ENCODE results near the gene TTC24. TPM values are rescaled to one million over a fixed set of nuclear protein-coding genes. Genes with fewer than 3 reads are reported as not detected.
"Not testable (repeated sequence)": the region's sequence is repeated elsewhere in the genome, so short reads cannot be mapped to it uniquely, and the experiment has no call there.

TTC24 gene
- total and polyA plus RNA-seq, 4 donors: not detected

- Histone ChIP-seq H3K36me3 (ENCODE audit: control insufficient read depth, insufficient read depth, low read length) (peaks cover 37% of the 10 kb centered on the region), H3K4me1 (ENCODE audit: control insufficient read depth, insufficient read depth, low read length) (peaks cover 32% of the 10 kb centered on the region), H3K27me3 (ENCODE audit: control insufficient read depth, insufficient read depth, low read length) (no peaks in the 10 kb centered on the region), H3K27ac (ENCODE audit: low read depth, low read length) (no peak overlapping the region), H3K4me3 (ENCODE audit: low read depth, low read length) (no peak overlapping the region), H3K9me3 (ENCODE audit: control insufficient read depth, insufficient read depth, low read length) (no peaks in the 10 kb centered on the region)
- WGBS (ENCODE audit: insufficient coverage): no CpG with 5 or more reads among the region's 3 CpGs
- no peak for DNase-seq (ENCODE audit: low read depth in 4 of 6, low spot score in 6 of 6)
Observed at GRCh38 chr1:156599811-156600210, 20.3 kb downstream of the TTC24 start.

- Histone ChIP-seq H3K36me3 (ENCODE audit: control insufficient read depth, insufficient read depth, low read length) (peaks cover 28% of the 10 kb centered on the region), H3K9me3 (ENCODE audit: control insufficient read depth, insufficient read depth, low read length) (no peaks in the 10 kb centered on the region), H3K4me3 (ENCODE audit: low read depth, low read length) (peak overlapping the region; percentile 94), H3K27me3 (ENCODE audit: control insufficient read depth, insufficient read depth, low read length) (no peaks in the 10 kb centered on the region), H3K27ac (ENCODE audit: low read depth, low read length) (no peak overlapping the region), H3K4me1 (ENCODE audit: control insufficient read depth, insufficient read depth, low read length) (peaks cover 24% of the 10 kb centered on the region)
- DNase-seq (ENCODE audit: low read depth in 4 of 6, low spot score in 6 of 6): no peak
- 4% methylated on average over 11 of the region's 13 CpGs for WGBS (ENCODE audit: insufficient coverage)
Observed at GRCh38 chr1:156600733-156601121, 21.2 kb downstream of the TTC24 start.

GRCh38 chr1:156601122-156601830 lies 21.8 kb downstream of the TTC24 start, which contains the start of gene GPATCH4:
Gene GPATCH4, minus strand, starts transcription at chr1:156601479.
- Histone ChIP-seq H3K27ac (ENCODE audit: low read depth, low read length) (peak within 1 kb of the TSS; percentile 91), H3K9me3 (ENCODE audit: control insufficient read depth, insufficient read depth, low read length) (no peaks in the 10 kb centered on the region), H3K4me1 (ENCODE audit: control insufficient read depth, insufficient read depth, low read length) (peaks cover 22% of the 10 kb centered on the region), H3K4me3 (ENCODE audit: low read depth, low read length) (peak within 1 kb of the TSS; percentile 94), H3K36me3 (ENCODE audit: control insufficient read depth, insufficient read depth, low read length) (peaks cover 23% of the 10 kb centered on the region), H3K27me3 (ENCODE audit: control insufficient read depth, insufficient read depth, low read length) (no peaks in the 10 kb centered on the region)
- WGBS (ENCODE audit: insufficient coverage): 0% methylated on average over 33 of the region's 35 CpGs
- DNase-seq (ENCODE audit: low read depth in 4 of 6, low spot score in 6 of 6): peak; percentile 83 to 98 (median 88)

GRCh38 chr1:156601892-156602291 lies 22.4 kb downstream of the TTC24 start:
- peak overlapping the region; percentile 91 for H3K27ac ChIP-seq (ENCODE audit: low read depth, low read length)
- no peak for DNase-seq (ENCODE audit: low read depth in 4 of 6, low spot score in 6 of 6)
- WGBS (ENCODE audit: insufficient coverage): 52% methylated on average over 5 of the region's 12 CpGs

GRCh38 chr1:156602557-156602993 lies 23.1 kb downstream of the TTC24 start:
- no peak overlapping the region for H3K4me3 ChIP-seq (ENCODE audit: low read depth, low read length)
- no peak overlapping the region for H3K27ac ChIP-seq (ENCODE audit: low read depth, low read length)
- no peaks in the 10 kb centered on the region for H3K9me3 ChIP-seq (ENCODE audit: control insufficient read depth, insufficient read depth, low read length)
- H3K4me1 ChIP-seq (ENCODE audit: control insufficient read depth, insufficient read depth, low read length): peaks cover 22% of the 10 kb centered on the region
- H3K36me3 ChIP-seq (ENCODE audit: control insufficient read depth, insufficient read depth, low read length): peaks cover 10% of the 10 kb centered on the region
- DNase-seq (ENCODE audit: low read depth in 4 of 6, low spot score in 6 of 6): no peak
- H3K27me3 ChIP-seq (ENCODE audit: control insufficient read depth, insufficient read depth, low read length): no peaks in the 10 kb centered on the region
- WGBS (ENCODE audit: insufficient coverage): 34% methylated on average over 8 of the region's 10 CpGs

More at GRCh38 chr1:156601892-156602291, 22.4 kb downstream of the TTC24 start:
- peaks cover 22% of the 10 kb centered on the region for H3K4me1 ChIP-seq (ENCODE audit: control insufficient read depth, insufficient read depth, low read length)
- no peaks in the 10 kb centered on the region for H3K27me3 ChIP-seq (ENCODE audit: control insufficient read depth, insufficient read depth, low read length)
- no peaks in the 10 kb centered on the region for H3K9me3 ChIP-seq (ENCODE audit: control insufficient read depth, insufficient read depth, low read length)
- peak overlapping the region; percentile 94 for H3K4me3 ChIP-seq (ENCODE audit: low read depth, low read length)
- peaks cover 17% of the 10 kb centered on the region for H3K36me3 ChIP-seq (ENCODE audit: control insufficient read depth, insufficient read depth, low read length)

- 92% methylated on average over 4 of the region's 4 CpGs for WGBS (ENCODE audit: insufficient coverage)
- not testable (repeated sequence) for H3K4me1 ChIP-seq (ENCODE audit: control insufficient read depth, insufficient read depth, low read length); H3K4me3 ChIP-seq (ENCODE audit: low read depth, low read length); DNase-seq (ENCODE audit: low read depth in 4 of 6, low spot score in 6 of 6); H3K27me3 ChIP-seq (ENCODE audit: control insufficient read depth, insufficient read depth, low read length); H3K36me3 ChIP-seq (ENCODE audit: control insufficient read depth, insufficient read depth, low read length); H3K27ac ChIP-seq (ENCODE audit: low read depth, low read length); H3K9me3 ChIP-seq (ENCODE audit: control insufficient read depth, insufficient read depth, low read length)
Observed at GRCh38 chr1:156607344-156607743, 27.8 kb downstream of the TTC24 start.

- peak in 2 of 6 donors; percentile 86 to 91 for DNase-seq (ENCODE audit: low read depth in 4 of 6, low spot score in 6 of 6)
- H3K27ac ChIP-seq (ENCODE audit: low read depth, low read length): no peak overlapping the region
Observed at GRCh38 chr1:156608036-156608674, 28.6 kb downstream of the TTC24 start.

GRCh38 chr1:156608981-156609380 lies 29.5 kb downstream of the TTC24 start:
- peak in 1 of 6 donors; percentile 73 for DNase-seq (ENCODE audit: low read depth in 4 of 6, low spot score in 6 of 6)
- no peak overlapping the region for H3K27ac ChIP-seq (ENCODE audit: low read depth, low read length)
- WGBS (ENCODE audit: insufficient coverage): 51% methylated on average over 4 of the region's 6 CpGs

More at GRCh38 chr1:156608036-156608674, 28.6 kb downstream of the TTC24 start:
- Histone ChIP-seq H3K4me3 (ENCODE audit: low read depth, low read length) (no peak overlapping the region), H3K36me3 (ENCODE audit: control insufficient read depth, insufficient read depth, low read length) (no peaks in the 10 kb centered on the region), H3K4me1 (ENCODE audit: control insufficient read depth, insufficient read depth, low read length) (peaks cover 3% of the 10 kb centered on the region), H3K9me3 (ENCODE audit: control insufficient read depth, insufficient read depth, low read length) (no peaks in the 10 kb centered on the region), H3K27me3 (ENCODE audit: control insufficient read depth, insufficient read depth, low read length) (no peaks in the 10 kb centered on the region)
- WGBS (ENCODE audit: insufficient coverage): 10% methylated on average over 4 of the region's 7 CpGs

GRCh38 chr1:156610072-156610471 lies 30.5 kb downstream of the TTC24 start:
- not testable (repeated sequence) for H3K36me3 ChIP-seq (ENCODE audit: control insufficient read depth, insufficient read depth, low read length); H3K9me3 ChIP-seq (ENCODE audit: control insufficient read depth, insufficient read depth, low read length); H3K4me1 ChIP-seq (ENCODE audit: control insufficient read depth, insufficient read depth, low read length); DNase-seq (ENCODE audit: low read depth in 4 of 6, low spot score in 6 of 6); H3K4me3 ChIP-seq (ENCODE audit: low read depth, low read length); H3K27me3 ChIP-seq (ENCODE audit: control insufficient read depth, insufficient read depth, low read length); H3K27ac ChIP-seq (ENCODE audit: low read depth, low read length)
- 93% methylated on average over 5 of the region's 9 CpGs for WGBS (ENCODE audit: insufficient coverage)

More at GRCh38 chr1:156608981-156609380, 29.5 kb downstream of the TTC24 start:
- H3K9me3 ChIP-seq (ENCODE audit: control insufficient read depth, insufficient read depth, low read length): no peaks in the 10 kb centered on the region
- H3K27me3 ChIP-seq (ENCODE audit: control insufficient read depth, insufficient read depth, low read length): no peaks in the 10 kb centered on the region
- H3K36me3 ChIP-seq (ENCODE audit: control insufficient read depth, insufficient read depth, low read length): no peaks in the 10 kb centered on the region
- peaks cover 3% of the 10 kb centered on the region for H3K4me1 ChIP-seq (ENCODE audit: control insufficient read depth, insufficient read depth, low read length)
- H3K4me3 ChIP-seq (ENCODE audit: low read depth, low read length): no peak overlapping the region

Measured in spinal cord (tissue), 10 donors.